HepG2 (cell line): ENCODE results near the gene CUL2. TPM values are rescaled to one million over a fixed set of nuclear protein-coding genes. Genes with fewer than 3 reads are reported as not detected.

Source experiments
- ATAC-seq: fragments of 200-7000 bp; cut with Tn5 transposase; 3 replicates; pipeline ENCODE4 v1.9.1; 2020; ENCODE audit warnings: mild to moderate bottlenecking, moderate library complexity
- BruUV-seq: library from RNA; stranded (reverse); fragments of 400-500 nt; replicated peaks from 2 replicates; lab custom pipeline; 2021; lab: Mats Ljungman, UMichigan
- CTCF ChIA-PET: fragments of 300-600 bp; formaldehyde crosslinking; extraction: SDS; loops from one replicate; lab custom pipeline; 2021; ENCODE audit warnings: low total read pairs, inconsistent platforms, low intra/inter-chr PET ratio; lab: Yijun Ruan, JAX
- POLR2A ChIA-PET: fragments of 350-600 bp; sonication (Branson Sonifier 250); formaldehyde crosslinking; loops from one replicate; lab custom pipeline; 2020; ENCODE audit warnings: antibody characterized with exemption, inconsistent platforms; lab: Yijun Ruan, JAX
- DNase-seq: peaks from one replicate; pipeline ENCODE4 v3.0.0-alpha.2; 2015; ENCODE audit warnings: low spot score
- FAIRE-seq: peaks from 3 replicates; lab custom pipeline; 2011; peaks lifted over from hg19 to GRCh38; lab: Jason Lieb, UNC
- H2AFZ ChIP-seq: one replicate; pipeline ENCODE4 v1.6.1; 2011; ENCODE audit warnings: low read length, inconsistent platforms
- H3K27ac ChIP-seq: fragments of 300-600 bp; 3 replicates; pipeline ENCODE4 v1.8.0; 2011; ENCODE audit warnings: mixed run types, mild to moderate bottlenecking, mixed read lengths, low read length, inconsistent platforms; ENCODE audit not compliant: insufficient read depth; ENCODE audit errors: extremely low read length
- H3K27me3 ChIP-seq, 2 experiments: fragments of 200-600 bp in 1 of 2; 2 replicates in 1 of 2; 3 replicates in 1 of 2; pipeline versions ENCODE4 v1.6.0 to v1.8.0; 2011; ENCODE audit warnings: low read length in 2 of 2, mild to moderate bottlenecking in 2 of 2, moderate library complexity in 2 of 2, inconsistent platforms in 1 of 2; ENCODE audit not compliant: insufficient read depth in 2 of 2, control insufficient read depth in 1 of 2
- H3K36me3 ChIP-seq, 2 experiments: fragments of 200-600 bp in 1 of 2; replicated peaks in 1 of 2; 2 replicates in 1 of 2; 3 replicates in 1 of 2; pipeline versions ENCODE4 v1.5.1 to v1.8.0; 2011; ENCODE audit warnings: low read length in 2 of 2, inconsistent platforms in 1 of 2; ENCODE audit not compliant: insufficient read depth in 2 of 2, control insufficient read depth in 1 of 2
- H3K4me1 ChIP-seq: 2 replicates; pipeline ENCODE4 v1.5.1; 2012; ENCODE audit warnings: low read length, inconsistent platforms; ENCODE audit not compliant: insufficient read depth
- H3K4me2 ChIP-seq: 2 replicates; pipeline ENCODE4 v1.6.0; 2011; ENCODE audit warnings: low read depth, low read length, inconsistent platforms
- H3K4me3 ChIP-seq, 3 experiments: fragments of 200-600 bp in 1 of 3; sonication (generic), shearing (Covaris generic) in 1 of 3; replicated peaks in 1 of 3; 2 replicates each; pipeline ENCODE4 v1.5.1; 2011 to 2016; ENCODE audit warnings: low read length in 3 of 3, inconsistent platforms in 2 of 3, low read depth in 2 of 3, mild to moderate bottlenecking in 2 of 3, control low read depth in 1 of 3, mixed read lengths in 1 of 3; ENCODE audit not compliant: insufficient read depth in 1 of 3
- H3K79me2 ChIP-seq: one replicate; pipeline ENCODE4 v1.6.1; 2011; ENCODE audit warnings: low read length, inconsistent platforms; ENCODE audit not compliant: insufficient read depth
- H3K9ac ChIP-seq: 2 replicates; pipeline ENCODE4 v1.6.0; 2011; ENCODE audit warnings: mild to moderate bottlenecking, low read depth, low read length, inconsistent platforms; ENCODE audit not compliant: insufficient read depth
- H3K9me3 ChIP-seq: 2 replicates; pipeline ENCODE4 v1.5.1; 2012; ENCODE audit warnings: mild to moderate bottlenecking, low read length
- H4K20me1 ChIP-seq: 2 replicates; pipeline ENCODE4 v1.6.0; 2011; ENCODE audit warnings: inconsistent platforms, mild to moderate bottlenecking, low read length, moderate library complexity; ENCODE audit not compliant: insufficient read depth
- SIN3A ChIP-seq: IDR thresholded peaks from 2 replicates; pipeline ENCODE4 v1.6.1; 2011; ENCODE audit warnings: low read depth, mild to moderate bottlenecking, control low read depth, low read length, borderline replicate concordance
- TBP ChIP-seq: sonication (generic); formaldehyde crosslinking; IDR thresholded peaks from 2 replicates; pipeline ENCODE4 v1.5.0; 2020; ENCODE audit warnings: missing genetic modification reagents
- ZBTB42 ChIP-seq: sonication (generic); formaldehyde crosslinking; IDR thresholded peaks from 2 replicates; pipeline ENCODE4 v1.5.0; 2020; ENCODE audit warnings: mild to moderate bottlenecking, missing genetic modification reagents
- ZIK1 ChIP-seq: sonication (generic); formaldehyde crosslinking; IDR thresholded peaks from 2 replicates; pipeline ENCODE4 v1.5.0; 2020; ENCODE audit warnings: mild to moderate bottlenecking, low read depth, missing genetic modification reagents, borderline replicate concordance
- ZNF138 ChIP-seq: sonication (generic); formaldehyde crosslinking; IDR thresholded peaks from 2 replicates; pipeline ENCODE4 v1.5.0; 2020; ENCODE audit warnings: mild to moderate bottlenecking, low read depth, missing genetic modification reagents
- ZNF383 ChIP-seq: sonication (generic); formaldehyde crosslinking; IDR thresholded peaks from 2 replicates; pipeline ENCODE4 v1.4.0; 2020; ENCODE audit warnings: missing genetic modification reagents, mild to moderate bottlenecking, borderline replicate concordance
- ZNF614 ChIP-seq: IDR thresholded peaks from 2 replicates; pipeline ENCODE4 v1.6.1; 2018; ENCODE audit warnings: missing biosample characterization, missing genetic modification reagents, inconsistent platforms, borderline replicate concordance
- ZNF761 ChIP-seq: sonication (generic); formaldehyde crosslinking; conservative IDR thresholded peaks from 2 replicates; pipeline ENCODE4 v1.4.0; 2020; ENCODE audit warnings: mild to moderate bottlenecking, missing genetic modification reagents
- WGBS: methylation state at CpG from one replicate; pipeline ENCODE4 v1.1.6; 2017; ENCODE audit warnings: low lambda C conversion rate; 5-methylcytosine and 5-hydroxymethylcytosine counted together
- in situ Hi-C: cut with HindIII; loops from 2 replicates; pipeline ENCODE4 v1.10.0; 2017; ENCODE audit warnings: low pct_unique_long_range_greater_than_20kb; ENCODE audit not compliant: extremely low pct_ligation_motif_present
- intact Hi-C: fragments of 100-400 bp; cut with micrococcal nuclease; formaldehyde crosslinking; loops from one replicate; pipeline ENCODE4 v1.10.0; 2022; ENCODE audit not compliant: unreplicated experiment
- polyA plus RNA-seq, 8 experiments: library from polyadenylated mRNA; depleted of rRNA in 3 of 8; stranded (reverse) in 7 of 8; unstranded in 1 of 8; fragments of >200 nt; fragmentation: Illumina TruSeq in 4 of 8; extraction: Trizol in 4 of 8; gene quantifications; 2 replicates each; pipeline versions ENCODE4 v1.2.1 to v1.2.3, GENCODE V29; 2011 to 2016; ENCODE audit warnings: low read depth in 4 of 8, missing spikeins in 1 of 8, mixed read lengths in 1 of 8; ENCODE audit not compliant: insufficient read depth in 1 of 8
- total RNA-seq, 5 experiments: library from RNA; depleted of rRNA; stranded (reverse); fragments of >200 nt; fragmentation: Illumina TruSeq; extraction: Trizol; gene quantifications; 2 replicates each; pipeline ENCODE4 v1.2.3, GENCODE V29; 2016; ENCODE audit warnings: low read depth in 1 of 5
- TF ChIP-seq, protein P1 (sequence below): fragments of 450-650 bp; IDR thresholded peaks from 2 replicates; pipeline ENCODE4 v1.6.1; 2016
- TF ChIP-seq, protein P2 (sequence below): sonication (generic); formaldehyde crosslinking; conservative IDR thresholded peaks from 2 replicates; pipeline ENCODE4 v1.8.0; 2022; ENCODE audit warnings: mild to moderate bottlenecking, moderate library complexity, missing genetic modification reagents
- TF ChIP-seq, protein P3 (sequence below): sonication (generic); formaldehyde crosslinking; IDR thresholded peaks from 2 replicates; pipeline ENCODE4 v1.4.0; 2020; ENCODE audit warnings: missing genetic modification reagents

Gene CUL2
- total and polyA plus RNA-seq, 2 of the 13 experiments (the other 11 are each of a cell fraction or from before 2014, with no cell fraction given), result 9.6 to 33.1 TPM

DNA sequence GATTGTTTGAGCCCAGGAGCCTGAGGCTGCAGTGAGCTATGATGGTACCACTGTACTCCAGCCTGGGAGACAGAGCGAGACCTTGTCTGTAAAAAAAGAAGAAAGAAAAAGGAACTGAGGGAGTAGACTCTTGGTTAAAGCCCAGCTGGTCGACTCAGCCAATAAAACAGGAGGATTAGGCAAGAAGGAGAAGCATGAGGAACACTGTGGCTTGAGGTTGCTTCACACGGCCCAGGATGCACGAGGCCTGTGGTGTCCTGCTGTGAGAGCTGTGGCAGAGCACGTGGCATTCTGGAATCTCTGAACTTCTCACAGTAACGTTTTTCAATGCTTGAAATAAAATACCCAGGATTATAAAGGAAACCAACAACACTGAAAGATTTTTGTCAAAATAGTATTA lies 93.3 kb downstream of the CUL2 start:
- H4K20me1 ChIP-seq, result no peaks in the 10 kb centered on the region
- H3K4me1 ChIP-seq, result peaks cover 25% of the 10 kb centered on the region
- POLR2A ChIA-PET, result no interaction called here
- no peak overlapping the region for H3K4me3 ChIP-seq
- intact Hi-C loops (loop anchor here (5.0 to 10.0 kb wide), 2 partner anchors 225 to 1888 kb away; no protein-coding TSS in a partner anchor), in situ Hi-C loops (no loop called here)
- H3K27ac ChIP-seq, result no peak overlapping the region
- FAIRE-seq, result no peak
- whole genome bisulfite sequencing, result 32% methylated on average over 6 of the region's 6 CpGs
- no peak overlapping the region for H3K9ac ChIP-seq
- CTCF ChIA-PET, result no interaction called here
- no peaks in the 10 kb centered on the region for H3K27me3 ChIP-seq
- ATAC-seq, result no peak
- no peaks in the 10 kb centered on the region for H3K79me2 ChIP-seq
- DNase-seq, result no peak
- no TSS peak for BruUV-seq
- H3K4me2 ChIP-seq, result no peak overlapping the region
- H2AFZ ChIP-seq, result no peak overlapping the region
- H3K9me3 ChIP-seq, result no peaks in the 10 kb centered on the region
- no peaks in the 10 kb centered on the region for H3K36me3 ChIP-seq
- TF ChIP-seq, protein P1, sequence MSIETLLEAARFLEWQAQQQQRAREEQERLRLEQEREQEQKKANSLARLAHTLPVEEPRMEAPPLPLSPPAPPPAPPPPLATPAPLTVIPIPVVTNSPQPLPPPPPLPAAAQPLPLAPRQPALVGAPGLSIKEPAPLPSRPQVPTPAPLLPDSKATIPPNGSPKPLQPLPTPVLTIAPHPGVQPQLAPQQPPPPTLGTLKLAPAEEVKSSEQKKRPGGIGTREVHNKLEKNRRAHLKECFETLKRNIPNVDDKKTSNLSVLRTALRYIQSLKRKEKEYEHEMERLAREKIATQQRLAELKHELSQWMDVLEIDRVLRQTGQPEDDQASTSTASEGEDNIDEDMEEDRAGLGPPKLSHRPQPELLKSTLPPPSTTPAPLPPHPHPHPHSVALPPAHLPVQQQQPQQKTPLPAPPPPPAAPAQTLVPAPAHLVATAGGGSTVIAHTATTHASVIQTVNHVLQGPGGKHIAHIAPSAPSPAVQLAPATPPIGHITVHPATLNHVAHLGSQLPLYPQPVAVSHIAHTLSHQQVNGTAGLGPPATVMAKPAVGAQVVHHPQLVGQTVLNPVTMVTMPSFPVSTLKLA, result peak; percentile 50
- no peak for TF ChIP-seq ZNF138 (CRISPR knock-in tag)

DNA sequence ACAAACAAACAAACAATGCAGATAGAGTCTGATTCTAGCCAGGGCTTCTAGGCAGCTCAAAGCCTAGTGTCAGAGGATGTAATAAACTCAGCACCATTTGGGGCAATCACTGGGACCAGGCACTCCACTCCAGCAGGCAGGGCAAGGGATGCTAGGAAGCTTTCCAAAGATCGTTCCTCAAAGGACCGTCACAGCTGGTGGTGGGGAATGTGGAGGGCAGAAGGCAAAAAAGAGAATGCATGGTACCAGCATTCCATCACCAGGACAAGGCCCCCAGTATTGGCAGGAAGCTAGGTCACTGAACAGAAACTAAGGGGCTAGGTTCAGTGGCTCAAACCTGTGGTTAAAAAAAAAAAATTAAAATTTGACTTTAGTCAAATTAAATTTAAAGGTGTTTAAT lies 94.2 kb downstream of the CUL2 start:
- intact Hi-C loops (loop anchor here (5.0 to 10.0 kb wide), 2 partner anchors 226 to 1889 kb away; no protein-coding TSS in a partner anchor), in situ Hi-C loops (no loop called here)
- ATAC-seq (no peak), FAIRE-seq (no peak), DNase-seq (no peak)
- H3K27me3 ChIP-seq, result no peaks in the 10 kb centered on the region
- H3K36me3 ChIP-seq, result no peaks in the 10 kb centered on the region
- peaks cover 25% of the 10 kb centered on the region for H3K4me1 ChIP-seq
- CTCF ChIA-PET, result no interaction called here
- no peak overlapping the region for H3K27ac ChIP-seq
- H3K79me2 ChIP-seq, result no peaks in the 10 kb centered on the region
- no peak overlapping the region for H3K4me3 ChIP-seq
- no peaks in the 10 kb centered on the region for H4K20me1 ChIP-seq
- no peaks in the 10 kb centered on the region for H3K9me3 ChIP-seq
- H3K4me2 ChIP-seq, result no peak overlapping the region
- WGBS, result 20% methylated on average over 2 of the region's 2 CpGs
- no peak overlapping the region for H3K9ac ChIP-seq
- BruUV-seq, result no TSS peak
- H2AFZ ChIP-seq, result no peak overlapping the region
- POLR2A ChIA-PET, result no interaction called here
- TF ChIP-seq ZNF614 (no peak), SIN3A (no peak), ZIK1 (CRISPR knock-in tag) (no peak), ZNF761 (no peak), ZNF383 (CRISPR knock-in tag) (no peak), ZBTB42 (CRISPR knock-in tag) (no peak), TBP (no peak)
- TF ChIP-seq, protein P2, sequence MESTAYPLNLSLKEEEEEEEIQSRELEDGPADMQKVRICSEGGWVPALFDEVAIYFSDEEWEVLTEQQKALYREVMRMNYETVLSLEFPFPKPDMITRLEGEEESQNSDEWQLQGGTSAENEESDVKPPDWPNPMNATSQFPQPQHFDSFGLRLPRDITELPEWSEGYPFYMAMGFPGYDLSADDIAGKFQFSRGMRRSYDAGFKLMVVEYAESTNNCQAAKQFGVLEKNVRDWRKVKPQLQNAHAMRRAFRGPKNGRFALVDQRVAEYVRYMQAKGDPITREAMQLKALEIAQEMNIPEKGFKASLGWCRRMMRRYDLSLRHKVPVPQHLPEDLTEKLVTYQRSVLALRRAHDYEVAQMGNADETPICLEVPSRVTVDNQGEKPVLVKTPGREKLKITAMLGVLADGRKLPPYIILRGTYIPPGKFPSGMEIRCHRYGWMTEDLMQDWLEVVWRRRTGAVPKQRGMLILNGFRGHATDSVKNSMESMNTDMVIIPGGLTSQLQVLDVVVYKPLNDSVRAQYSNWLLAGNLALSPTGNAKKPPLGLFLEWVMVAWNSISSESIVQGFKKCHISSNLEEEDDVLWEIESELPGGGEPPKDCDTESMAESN, result no peak
- TF ChIP-seq, protein P3, sequence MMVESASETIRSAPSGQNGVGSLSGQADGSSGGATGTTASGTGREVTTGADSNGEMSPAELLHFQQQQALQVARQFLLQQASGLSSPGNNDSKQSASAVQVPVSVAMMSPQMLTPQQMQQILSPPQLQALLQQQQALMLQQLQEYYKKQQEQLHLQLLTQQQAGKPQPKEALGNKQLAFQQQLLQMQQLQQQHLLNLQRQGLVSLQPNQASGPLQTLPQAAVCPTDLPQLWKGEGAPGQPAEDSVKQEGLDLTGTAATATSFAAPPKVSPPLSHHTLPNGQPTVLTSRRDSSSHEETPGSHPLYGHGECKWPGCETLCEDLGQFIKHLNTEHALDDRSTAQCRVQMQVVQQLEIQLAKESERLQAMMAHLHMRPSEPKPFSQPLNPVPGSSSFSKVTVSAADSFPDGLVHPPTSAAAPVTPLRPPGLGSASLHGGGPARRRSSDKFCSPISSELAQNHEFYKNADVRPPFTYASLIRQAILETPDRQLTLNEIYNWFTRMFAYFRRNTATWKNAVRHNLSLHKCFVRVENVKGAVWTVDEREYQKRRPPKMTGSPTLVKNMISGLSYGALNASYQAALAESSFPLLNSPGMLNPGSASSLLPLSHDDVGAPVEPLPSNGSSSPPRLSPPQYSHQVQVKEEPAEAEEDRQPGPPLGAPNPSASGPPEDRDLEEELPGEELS (CRISPR knock-in tag), result no peak
